ENCODE results near the gene ADRB2.

ADRB2 gene

GRCh38 chr5:148805326-148806290 lies 20.8 kb upstream of the ADRB2 start:
- DNase-seq, result peak; percentile 74

GRCh38 chr5:148806520-148806931 lies 19.9 kb upstream of the ADRB2 start:
- DNase-seq, result no peak

GRCh38 chr5:148807851-148808250 lies 18.6 kb upstream of the ADRB2 start:
- DNase-seq, result no peak

GRCh38 chr5:148808864-148809642 lies 17.4 kb upstream of the ADRB2 start:
- DNase-seq, result peak; percentile 93

- no peak for DNase-seq
These were observed 16.5 kb upstream of the ADRB2 start for GRCh38 chr5:148809781-148810524.

- DNase-seq, result no peak
These were observed 15.6 kb upstream of the ADRB2 start for GRCh38 chr5:148810823-148811222.

- no peak for DNase-seq
These were observed 14.7 kb upstream of the ADRB2 start for GRCh38 chr5:148811756-148812155.

GRCh38 chr5:148815086-148815485 lies 11.3 kb upstream of the ADRB2 start:
- DNase-seq, result no peak

- DNase-seq, result no peak
These were observed 10.8 kb upstream of the ADRB2 start for GRCh38 chr5:148815578-148815977.

- DNase-seq, result no peak
These were observed 10.1 kb upstream of the ADRB2 start for GRCh38 chr5:148816357-148816756.

GRCh38 chr5:148816782-148817181 lies 9.6 kb upstream of the ADRB2 start:
- no peak for DNase-seq

- DNase-seq, result no peak
These were observed 8.8 kb upstream of the ADRB2 start for GRCh38 chr5:148817606-148818005.

- DNase-seq, result no peak
These were observed 5.7 kb upstream of the ADRB2 start for GRCh38 chr5:148820461-148821395.

GRCh38 chr5:148823871-148824270 lies 2.5 kb upstream of the ADRB2 start:
- DNase-seq, result no peak

- DNase-seq, result no peak
These were observed 727 bp upstream of the ADRB2 start for GRCh38 chr5:148825716-148826052.

- DNase-seq, result no peak
These were observed 294 bp downstream of the ADRB2 start for GRCh38 chr5:148826739-148827070.

GRCh38 chr5:148827723-148828122 lies 1.3 kb downstream of the ADRB2 start:
- DNase-seq, result no peak

- DNase-seq, result no peak
These were observed 2.3 kb downstream of the ADRB2 start for GRCh38 chr5:148828511-148829247.

GRCh38 chr5:148829248-148829594 lies 2.8 kb downstream of the ADRB2 start:
- DNase-seq, result no peak

- no peak for DNase-seq
These were observed 3.3 kb downstream of the ADRB2 start for GRCh38 chr5:148829734-148830133.

- DNase-seq, result no peak
These were observed 3.8 kb downstream of the ADRB2 start for GRCh38 chr5:148830211-148830610.
